H1 (cell line): ENCODE data around the gene UNC79.

Source experiments
- CEBPB ChIP-seq: IDR thresholded peaks from 2 replicates; pipeline ENCODE4 v1.6.1; 2012; ENCODE audit warnings: low read depth, low read length
- EP300 ChIP-seq, 2 experiments: IDR thresholded peaks; 1 replicate in 1 of 2; 2 replicates in 1 of 2; pipeline ENCODE4 v1.6.1; 2011 to 2012; ENCODE audit warnings: low read depth in 2 of 2, low read length in 2 of 2, mild to moderate bottlenecking in 2 of 2, borderline replicate concordance in 1 of 2, inconsistent platforms in 1 of 2, moderate library complexity in 1 of 2
- EZH2 ChIP-seq: fragments of 200-600 bp; sonication (generic); IDR thresholded peaks from 2 replicates; pipeline ENCODE4 v1.7.1; 2012; ENCODE audit warnings: low read depth, mild to moderate bottlenecking, moderate library complexity, low read length, inconsistent platforms; ENCODE audit not compliant: severe bottlenecking
- HDAC2 ChIP-seq, 2 experiments: fragments of 300-600 bp in 1 of 2; sonication (generic) in 1 of 2; IDR thresholded peaks; 2 replicates each; pipeline ENCODE4 v1.6.1; 2011 to 2012; ENCODE audit warnings: low read depth in 2 of 2, low read length in 2 of 2, mild to moderate bottlenecking in 2 of 2, moderate library complexity in 2 of 2, borderline replicate concordance in 1 of 2, inconsistent platforms in 1 of 2
- POLR2A ChIP-seq, 2 experiments: IDR thresholded peaks; 1 replicate in 1 of 2; 2 replicates in 1 of 2; pipeline ENCODE4 v1.6.1; 2011; ENCODE audit warnings: low read depth in 2 of 2, low read length in 2 of 2, mild to moderate bottlenecking in 2 of 2; ENCODE audit errors: control extremely low read depth in 1 of 2
- TF ChIP-seq, protein P1 (sequence below), 3 experiments: IDR thresholded peaks; 1 replicate in 2 of 3; 2 replicates in 1 of 3; pipeline versions ENCODE4 v1.5.1 to v1.6.1; 2011; ENCODE audit warnings: low read length in 3 of 3, mild to moderate bottlenecking in 3 of 3, inconsistent platforms in 2 of 3, low read depth in 1 of 3, moderate library complexity in 1 of 3; ENCODE audit not compliant: insufficient read depth in 1 of 3; ENCODE audit errors: control extremely low read depth in 1 of 3
- TF ChIP-seq, protein P2 (sequence below): IDR thresholded peaks from 2 replicates; pipeline ENCODE4 v1.6.1; 2011; ENCODE audit warnings: low read length, improper control_type of control experiment
- TF ChIP-seq, protein P3 (sequence below): IDR thresholded peaks from 2 replicates; pipeline ENCODE4 v1.6.1; 2012; ENCODE audit warnings: inconsistent platforms

DNA sequence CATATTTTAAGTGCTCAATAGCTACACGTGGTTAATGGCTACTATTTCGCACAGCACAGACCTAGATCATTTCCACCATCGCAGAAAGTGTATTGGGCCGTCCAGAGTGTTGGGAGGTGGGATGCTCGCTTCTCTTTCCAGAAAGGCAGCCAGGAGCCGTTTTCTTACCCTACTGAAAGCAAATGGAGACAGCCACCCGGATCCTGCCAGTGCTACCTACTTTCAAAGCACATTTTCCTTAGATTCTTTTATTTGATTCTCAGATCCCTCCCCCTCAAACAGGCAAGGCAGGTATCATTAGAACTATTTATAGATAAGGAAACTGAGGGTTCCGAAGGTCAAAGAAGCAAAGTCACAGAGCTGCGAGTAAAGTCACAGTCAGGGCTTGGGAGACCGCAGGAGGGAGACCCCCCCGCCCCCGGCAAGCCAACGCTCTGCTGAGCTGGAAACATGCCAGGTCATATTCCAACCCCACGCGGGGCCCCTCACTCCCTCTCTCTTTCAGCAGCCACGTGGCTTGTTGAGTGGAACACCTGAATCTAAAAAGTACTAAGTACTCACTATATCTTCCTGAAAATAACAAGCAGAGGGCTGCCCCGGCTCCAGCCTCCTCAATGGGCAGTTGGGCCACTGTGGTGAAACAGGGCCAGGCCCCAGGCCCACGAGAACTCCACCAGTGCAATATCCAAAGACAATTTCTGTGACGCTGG lies 321.4 kb downstream of the UNC79 start:
- TF ChIP-seq EP300 (IDR thresholded peaks at IDR 0.05; ENCODE audit: borderline replicate concordance in 1 of 2, low read depth in 2 of 2, low read length in 2 of 2) (no peak), CEBPB (no peak), HDAC2 (IDR thresholded peaks at IDR 0.05; ENCODE audit: borderline replicate concordance in 1 of 2, low read depth in 2 of 2, low read length in 2 of 2) (no peak), EZH2 (no peak), POLR2A (IDR thresholded peaks at IDR 0.05; ENCODE audit: control extremely low read depth in 1 of 2, low read depth in 2 of 2, low read length in 2 of 2) (no peak)
- TF ChIP-seq, protein P1, sequence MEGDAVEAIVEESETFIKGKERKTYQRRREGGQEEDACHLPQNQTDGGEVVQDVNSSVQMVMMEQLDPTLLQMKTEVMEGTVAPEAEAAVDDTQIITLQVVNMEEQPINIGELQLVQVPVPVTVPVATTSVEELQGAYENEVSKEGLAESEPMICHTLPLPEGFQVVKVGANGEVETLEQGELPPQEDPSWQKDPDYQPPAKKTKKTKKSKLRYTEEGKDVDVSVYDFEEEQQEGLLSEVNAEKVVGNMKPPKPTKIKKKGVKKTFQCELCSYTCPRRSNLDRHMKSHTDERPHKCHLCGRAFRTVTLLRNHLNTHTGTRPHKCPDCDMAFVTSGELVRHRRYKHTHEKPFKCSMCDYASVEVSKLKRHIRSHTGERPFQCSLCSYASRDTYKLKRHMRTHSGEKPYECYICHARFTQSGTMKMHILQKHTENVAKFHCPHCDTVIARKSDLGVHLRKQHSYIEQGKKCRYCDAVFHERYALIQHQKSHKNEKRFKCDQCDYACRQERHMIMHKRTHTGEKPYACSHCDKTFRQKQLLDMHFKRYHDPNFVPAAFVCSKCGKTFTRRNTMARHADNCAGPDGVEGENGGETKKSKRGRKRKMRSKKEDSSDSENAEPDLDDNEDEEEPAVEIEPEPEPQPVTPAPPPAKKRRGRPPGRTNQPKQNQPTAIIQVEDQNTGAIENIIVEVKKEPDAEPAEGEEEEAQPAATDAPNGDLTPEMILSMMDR (IDR thresholded peaks at IDR 0.05; ENCODE audit: control extremely low read depth in 1 of 3, insufficient read depth in 1 of 3, low read depth in 1 of 3, low read length in 3 of 3) = no peak
- TF ChIP-seq, protein P2, sequence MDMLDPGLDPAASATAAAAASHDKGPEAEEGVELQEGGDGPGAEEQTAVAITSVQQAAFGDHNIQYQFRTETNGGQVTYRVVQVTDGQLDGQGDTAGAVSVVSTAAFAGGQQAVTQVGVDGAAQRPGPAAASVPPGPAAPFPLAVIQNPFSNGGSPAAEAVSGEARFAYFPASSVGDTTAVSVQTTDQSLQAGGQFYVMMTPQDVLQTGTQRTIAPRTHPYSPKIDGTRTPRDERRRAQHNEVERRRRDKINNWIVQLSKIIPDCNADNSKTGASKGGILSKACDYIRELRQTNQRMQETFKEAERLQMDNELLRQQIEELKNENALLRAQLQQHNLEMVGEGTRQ = no peak
- TF ChIP-seq, protein P3, sequence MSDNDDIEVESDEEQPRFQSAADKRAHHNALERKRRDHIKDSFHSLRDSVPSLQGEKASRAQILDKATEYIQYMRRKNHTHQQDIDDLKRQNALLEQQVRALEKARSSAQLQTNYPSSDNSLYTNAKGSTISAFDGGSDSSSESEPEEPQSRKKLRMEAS = no peak
